Measurements from ENCODE around the gene IL11. TPM values are rescaled to one million over a fixed set of nuclear protein-coding genes. Genes with fewer than 3 reads are reported as not detected.

Gene IL11
- 5.4 and 8.0 TPM in 2 replicates for total RNA-seq

GRCh38 chr19:55370305-55370988, at the start of gene IL11:
Gene IL11 (minus strand): TSS chr19:55370463. CDS start chr19:55370310, 153 bp downstream.

GRCh38 chr19:55407550-55407799, 37.2 kb upstream of the IL11 start, which contains the start of gene UBE2S:
Gene UBE2S (minus strand): TSS chr19:55407788. CDS start chr19:55407589, 199 bp downstream.

GRCh38 chr19:55385724-55386492, 15.6 kb upstream of the IL11 start, which contains the start of gene RPL28:
Gene RPL28 (plus strand): TSS chr19:55385932. CDS start chr19:55386358, 426 bp downstream.

GRCh38 chr19:55384131-55384919, 14.1 kb upstream of the IL11 start, which contains the start of gene TMEM238:
Gene TMEM238 (minus strand): TSS chr19:55384292. CDS start chr19:55384259, 33 bp downstream.

GRCh38 chr19:55376241-55376933, 6.1 kb upstream of the IL11 start, which contains the start of gene TMEM190:
Gene TMEM190 (plus strand): TSS chr19:55376826. CDS start chr19:55376854, 28 bp downstream.

GRCh38 chr19:55362990-55363716, 7.1 kb downstream of the IL11 start, which contains the start of gene GARIN5B:
Gene GARIN5B (minus strand): TSS chr19:55363260. CDS start chr19:55363066, 194 bp downstream.

GRCh38 chr19:55354698-55355212, 15.5 kb downstream of the IL11 start, which contains the start of gene COX6B2:
Gene COX6B2 (minus strand): TSS chr19:55354719. CDS start chr19:55354521, 198 bp downstream.

GRCh38 chr19:55339105-55339888, 31.0 kb downstream of the IL11 start, which contains the start of gene KMT5C:
Gene KMT5C (plus strand): TSS chr19:55339876. CDS start chr19:55341937, 2,061 bp downstream.

GRCh38 chr19:55325172-55325571, 45.1 kb downstream of the IL11 start, which contains the start of gene TMEM150B:
Gene TMEM150B (minus strand): TSS chr19:55325341. CDS start chr19:55321036, 4,305 bp downstream.

Other genes starting within 250 kb of the IL11 start
- gene TNNT1, start 221.3 kb downstream of the IL11 start, total RNA-seq, result 1.6 and 2.7 TPM in 2 replicates
- gene TNNI3, start 212.7 kb downstream of the IL11 start, total RNA-seq, result 0.18 TPM in 1 of 2 replicates, not detected in the other
- 0.09 and 0.14 TPM in 2 replicates for gene DNAAF3, start 203.8 kb downstream of the IL11 start, total RNA-seq
- under 0.01 and 0.09 TPM in 2 replicates for gene SYT5, start 190.2 kb downstream of the IL11 start, total RNA-seq
- gene PTPRH, start 161.0 kb downstream of the IL11 start, total RNA-seq, result 2.1 and 5.5 TPM in 2 replicates
- 1.1 and 1.2 TPM in 2 replicates for gene TMEM86B, start 141.7 kb downstream of the IL11 start, total RNA-seq
- 17.2 and 26.1 TPM in 2 replicates for gene PPP6R1, start 111.4 kb downstream of the IL11 start, total RNA-seq
- gene HSPBP1, start 90.4 kb downstream of the IL11 start, total RNA-seq, result 18.1 and 19.1 TPM in 2 replicates
- 4.4 and 6.6 TPM in 2 replicates for gene BRSK1, start 86.5 kb downstream of the IL11 start, total RNA-seq
- not detected in 2 replicates for gene TMEM150B, start 45.1 kb downstream of the IL11 start, total RNA-seq
- 8.1 and 8.4 TPM in 2 replicates for gene KMT5C, start 30.6 kb downstream of the IL11 start, total RNA-seq
- gene COX6B2, start 15.7 kb downstream of the IL11 start, total RNA-seq, result under 0.01 TPM in 1 of 2 replicates, not detected in the other
- not detected in 2 replicates for gene GARIN5B, start 7.2 kb downstream of the IL11 start, total RNA-seq
- gene TMEM190, start 6.4 kb upstream of the IL11 start, total RNA-seq, result 0.28 TPM in 1 of 2 replicates, not detected in the other
- gene TMEM238, start 13.8 kb upstream of the IL11 start, total RNA-seq, result 0.14 and 0.18 TPM in 2 replicates
- 239 and 254 TPM in 2 replicates for gene RPL28, start 15.5 kb upstream of the IL11 start, total RNA-seq
- gene UBE2S, start 37.3 kb upstream of the IL11 start, total RNA-seq, result 26.6 and 57.3 TPM in 2 replicates
- not detected in 2 replicates for gene SHISA7, start 72.8 kb upstream of the IL11 start, total RNA-seq
- 44.5 and 55.9 TPM in 2 replicates for gene ISOC2, start 91.2 kb upstream of the IL11 start, total RNA-seq
- not detected in 2 replicates for gene C19orf85, start 94.3 kb upstream of the IL11 start, total RNA-seq
- 0.57 and 1.3 TPM in 2 replicates for gene ZNF628, start 106.2 kb upstream of the IL11 start, total RNA-seq
- 14.9 and 20.9 TPM in 2 replicates for gene NAT14, start 114.7 kb upstream of the IL11 start, total RNA-seq
- gene SSC5D, start 118.0 kb upstream of the IL11 start, total RNA-seq, result 5.4 and 18.1 TPM in 2 replicates
- not detected in 2 replicates for gene SBK2, start 166.7 kb upstream of the IL11 start, total RNA-seq
- gene SBK3, start 175.1 kb upstream of the IL11 start, total RNA-seq, result 0.09 TPM in 1 of 2 replicates, not detected in the other
- 2.1 and 2.8 TPM in 2 replicates for gene ZNF579, start 210.4 kb upstream of the IL11 start, total RNA-seq
- 1.6 and 2.7 TPM in 2 replicates for gene FIZ1, start 229.1 kb upstream of the IL11 start, total RNA-seq
- gene ZNF524, start 229.8 kb upstream of the IL11 start, total RNA-seq, result 9.1 and 9.5 TPM in 2 replicates
- 0.43 and 0.55 TPM in 2 replicates for gene ZNF865, start 235.2 kb upstream of the IL11 start, total RNA-seq